ENCODE data around the gene APBB3.

Gene APBB3

GRCh38 chr5:140549237-140550144 is 14.9 kb downstream of the APBB3 start:
- H3K9me3 Mint-ChIP-seq = no peaks in the 10 kb centered on the region
- peaks cover 57% of the 10 kb centered on the region for H3K4me1 Mint-ChIP-seq
- no peaks in the 10 kb centered on the region for H3K27me3 Mint-ChIP-seq
- peak overlapping the region; percentile 90 for H3K4me3 Mint-ChIP-seq
- H3K36me3 Mint-ChIP-seq = peaks cover 13% of the 10 kb centered on the region
- peak overlapping the region; percentile 91 for H3K27ac Mint-ChIP-seq

GRCh38 chr5:140548791-140549190 is 15.6 kb downstream of the APBB3 start:
- Mint-ChIP-seq H3K4me3 (peak overlapping the region; percentile 90), H3K4me1 (peaks cover 50% of the 10 kb centered on the region), H3K9me3 (no peaks in the 10 kb centered on the region), H3K27me3 (no peaks in the 10 kb centered on the region), H3K27ac (peak overlapping the region; percentile 91), H3K36me3 (peaks cover 17% of the 10 kb centered on the region)

GRCh38 chr5:140548300-140548688 is 16.1 kb downstream of the APBB3 start:
- H3K4me1 Mint-ChIP-seq = peaks cover 45% of the 10 kb centered on the region
- H3K4me3 Mint-ChIP-seq = peak overlapping the region; percentile 90
- peaks cover 17% of the 10 kb centered on the region for H3K36me3 Mint-ChIP-seq
- peak overlapping the region; percentile 91 for H3K27ac Mint-ChIP-seq
- no peaks in the 10 kb centered on the region for H3K27me3 Mint-ChIP-seq
- H3K9me3 Mint-ChIP-seq = no peaks in the 10 kb centered on the region

GRCh38 chr5:140547508-140548299 is 16.7 kb downstream of the APBB3 start, which contains the start of gene EIF4EBP3:
TSS of gene EIF4EBP3 (plus strand) at chr5:140547662. CDS start at chr5:140547738, 76 bp downstream.
- Mint-ChIP-seq H3K27ac (peak within 1 kb of the TSS; percentile 91), H3K36me3 (peaks cover 13% of the 10 kb centered on the region), H3K4me1 (peaks cover 39% of the 10 kb centered on the region), H3K9me3 (no peaks in the 10 kb centered on the region), H3K4me3 (peak within 1 kb of the TSS; percentile 90), H3K27me3 (no peaks in the 10 kb centered on the region)

- H3K4me3 Mint-ChIP-seq = peak overlapping the region; percentile 90
- peaks cover 16% of the 10 kb centered on the region for H3K36me3 Mint-ChIP-seq
- H3K4me1 Mint-ChIP-seq = peaks cover 37% of the 10 kb centered on the region
- H3K27me3 Mint-ChIP-seq = no peaks in the 10 kb centered on the region
- H3K27ac Mint-ChIP-seq = peak overlapping the region; percentile 59
- H3K9me3 Mint-ChIP-seq = no peaks in the 10 kb centered on the region
Measured at GRCh38 chr5:140546851-140547507, 17.4 kb downstream of the APBB3 start.

- Mint-ChIP-seq H3K27me3 (no peaks in the 10 kb centered on the region), H3K4me1 (peaks cover 31% of the 10 kb centered on the region), H3K9me3 (no peaks in the 10 kb centered on the region), H3K4me3 (no peak overlapping the region), H3K27ac (no peak overlapping the region), H3K36me3 (peaks cover 18% of the 10 kb centered on the region)
Measured at GRCh38 chr5:140545606-140546005, 18.8 kb downstream of the APBB3 start.

- Mint-ChIP-seq H3K4me1 (peaks cover 28% of the 10 kb centered on the region), H3K27ac (no peak overlapping the region), H3K27me3 (no peaks in the 10 kb centered on the region), H3K36me3 (peaks cover 18% of the 10 kb centered on the region), H3K4me3 (no peak overlapping the region), H3K9me3 (no peaks in the 10 kb centered on the region)
Measured at GRCh38 chr5:140544986-140545385, 19.4 kb downstream of the APBB3 start.

GRCh38 chr5:140542972-140543371 is 21.4 kb downstream of the APBB3 start:
- peaks cover 8% of the 10 kb centered on the region for H3K4me1 Mint-ChIP-seq
- H3K4me3 Mint-ChIP-seq = no peak overlapping the region
- peaks cover 20% of the 10 kb centered on the region for H3K36me3 Mint-ChIP-seq
- H3K27ac Mint-ChIP-seq = no peak overlapping the region
- H3K27me3 Mint-ChIP-seq = no peaks in the 10 kb centered on the region
- no peaks in the 10 kb centered on the region for H3K9me3 Mint-ChIP-seq

- H3K27ac Mint-ChIP-seq = no peak overlapping the region
- no peaks in the 10 kb centered on the region for H3K9me3 Mint-ChIP-seq
- H3K4me1 Mint-ChIP-seq = no peaks in the 10 kb centered on the region
- H3K36me3 Mint-ChIP-seq = peaks cover 22% of the 10 kb centered on the region
- H3K4me3 Mint-ChIP-seq = no peak overlapping the region
- no peaks in the 10 kb centered on the region for H3K27me3 Mint-ChIP-seq
Measured at GRCh38 chr5:140540227-140540626, 24.2 kb downstream of the APBB3 start.

- no peak overlapping the region for H3K27ac Mint-ChIP-seq
- H3K4me1 Mint-ChIP-seq = no peaks in the 10 kb centered on the region
Measured at GRCh38 chr5:140524003-140524402, 40.4 kb downstream of the APBB3 start.

GRCh38 chr5:140513124-140513523 is 51.3 kb downstream of the APBB3 start:
- Mint-ChIP-seq H3K27me3 (no peaks in the 10 kb centered on the region), H3K9me3 (no peaks in the 10 kb centered on the region), H3K4me1 (no peaks in the 10 kb centered on the region), H3K27ac (no peak overlapping the region), H3K4me3 (no peak overlapping the region), H3K36me3 (peaks cover 16% of the 10 kb centered on the region)

More at GRCh38 chr5:140524003-140524402, 40.4 kb downstream of the APBB3 start:
- Mint-ChIP-seq H3K4me3 (no peak overlapping the region), H3K9me3 (no peaks in the 10 kb centered on the region), H3K27me3 (no peaks in the 10 kb centered on the region), H3K36me3 (peaks cover 14% of the 10 kb centered on the region)

GRCh38 chr5:140509898-140510297 is 54.5 kb downstream of the APBB3 start:
- Mint-ChIP-seq H3K27me3 (no peaks in the 10 kb centered on the region), H3K4me1 (no peaks in the 10 kb centered on the region), H3K4me3 (no peak overlapping the region), H3K27ac (no peak overlapping the region), H3K36me3 (peaks cover 17% of the 10 kb centered on the region), H3K9me3 (no peaks in the 10 kb centered on the region)

All from activated naive CD4-positive, alpha-beta T cell treated with anti-CD3 and anti-CD28 coated beads, Interleukin-2, amount 50 U/mL, for 24 hours (primary cell).